Measurements from ENCODE around the gene PIK3CD. TPM values are rescaled to one million over a fixed set of nuclear protein-coding genes. Genes with fewer than 3 reads are reported as not detected.

PIK3CD gene
- total RNA-seq, 2 donors from 2014 or later: 12.4 to 18.7 TPM

DNA sequence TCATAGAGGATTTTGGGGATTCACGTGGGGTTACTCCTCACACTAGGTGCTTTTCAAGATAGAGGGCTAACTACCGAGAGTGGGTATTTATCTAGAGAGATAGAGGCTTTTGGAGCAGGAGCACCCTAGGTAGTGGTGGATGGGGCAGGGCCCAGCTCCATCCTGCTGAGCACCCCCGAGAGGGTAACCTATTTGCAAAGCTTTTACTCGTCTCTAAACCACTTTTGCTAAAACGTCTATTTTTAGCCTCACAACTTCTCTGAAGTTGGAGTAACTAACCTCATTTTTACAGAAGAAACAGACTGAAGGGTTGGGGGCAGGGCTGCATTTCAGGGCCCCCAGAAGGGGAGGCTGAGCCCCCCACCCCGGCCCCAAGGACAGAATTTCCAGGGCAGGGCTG lies 12.3 kb upstream of the PIK3CD start:
- H3K36me3 ChIP-seq: no peaks in the 10 kb centered on the region
- H3K27ac ChIP-seq: no peak overlapping the region
- no peaks in the 10 kb centered on the region for H3K27me3 ChIP-seq (replicated peaks; ENCODE audit: insufficient read depth)
- no peak for ATAC-seq (ENCODE audit: insufficient number of reproducible peaks, low FRiP score, low read depth)
- H3K9me3 ChIP-seq: no peaks in the 10 kb centered on the region
- H3K4me1 ChIP-seq (ENCODE audit: control insufficient read depth in 1 of 2, low read depth in 2 of 2): no peaks in the 10 kb centered on the region
- no peak overlapping the region for H3K4me3 ChIP-seq
- TF ChIP-seq, protein P1, sequence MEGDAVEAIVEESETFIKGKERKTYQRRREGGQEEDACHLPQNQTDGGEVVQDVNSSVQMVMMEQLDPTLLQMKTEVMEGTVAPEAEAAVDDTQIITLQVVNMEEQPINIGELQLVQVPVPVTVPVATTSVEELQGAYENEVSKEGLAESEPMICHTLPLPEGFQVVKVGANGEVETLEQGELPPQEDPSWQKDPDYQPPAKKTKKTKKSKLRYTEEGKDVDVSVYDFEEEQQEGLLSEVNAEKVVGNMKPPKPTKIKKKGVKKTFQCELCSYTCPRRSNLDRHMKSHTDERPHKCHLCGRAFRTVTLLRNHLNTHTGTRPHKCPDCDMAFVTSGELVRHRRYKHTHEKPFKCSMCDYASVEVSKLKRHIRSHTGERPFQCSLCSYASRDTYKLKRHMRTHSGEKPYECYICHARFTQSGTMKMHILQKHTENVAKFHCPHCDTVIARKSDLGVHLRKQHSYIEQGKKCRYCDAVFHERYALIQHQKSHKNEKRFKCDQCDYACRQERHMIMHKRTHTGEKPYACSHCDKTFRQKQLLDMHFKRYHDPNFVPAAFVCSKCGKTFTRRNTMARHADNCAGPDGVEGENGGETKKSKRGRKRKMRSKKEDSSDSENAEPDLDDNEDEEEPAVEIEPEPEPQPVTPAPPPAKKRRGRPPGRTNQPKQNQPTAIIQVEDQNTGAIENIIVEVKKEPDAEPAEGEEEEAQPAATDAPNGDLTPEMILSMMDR (IDR thresholded peaks at IDR 0.05): no peak
- DNase-seq (ENCODE audit: low spot score): no peak

DNA sequence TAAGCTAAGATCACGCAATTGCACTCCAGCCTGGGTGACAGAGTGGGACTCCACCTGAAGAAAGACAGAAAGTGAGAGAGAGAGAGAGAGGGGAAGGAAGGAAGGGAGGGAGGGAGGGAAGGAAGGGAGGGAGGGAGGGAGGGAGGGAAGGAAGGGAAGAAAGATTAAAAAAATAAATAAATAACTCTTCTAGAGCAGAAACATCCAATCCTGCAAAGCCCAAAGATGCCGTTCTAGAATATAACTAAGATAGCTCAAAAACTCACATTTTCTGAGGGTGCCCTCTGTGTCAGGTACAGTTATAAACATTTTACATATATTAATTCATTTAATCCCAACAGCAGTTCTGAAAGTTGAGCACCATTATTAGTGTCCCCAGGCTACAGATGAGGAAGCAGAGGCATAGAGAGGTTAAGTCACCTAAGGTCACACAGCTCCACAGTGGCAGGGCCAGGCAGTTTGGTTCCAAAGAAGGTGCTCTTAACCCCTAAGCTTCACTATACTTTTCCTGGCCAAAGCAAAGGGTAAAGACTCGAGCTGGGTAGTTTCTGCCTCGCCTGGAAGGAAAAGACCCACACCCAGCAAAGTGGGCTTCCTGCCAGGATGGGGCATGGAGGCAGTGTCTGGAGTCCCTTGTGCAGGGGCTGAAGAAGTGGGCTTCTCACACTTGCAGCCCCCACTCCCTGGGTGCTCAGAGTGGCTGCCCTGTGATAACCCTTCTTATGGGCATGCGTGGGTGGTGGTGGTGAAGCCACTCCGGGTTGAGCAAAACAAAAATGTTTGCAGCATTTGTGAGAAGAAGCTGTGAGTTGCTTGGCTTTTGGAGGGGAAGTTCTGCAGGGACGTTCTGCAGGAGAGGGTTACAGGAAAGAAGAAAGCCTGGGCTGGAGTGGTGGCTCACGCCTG lies 7.9 kb upstream of the PIK3CD start:
- no peaks in the 10 kb centered on the region for H3K9me3 ChIP-seq
- no peak overlapping the region for H3K4me3 ChIP-seq
- H3K4me1 ChIP-seq (ENCODE audit: control insufficient read depth in 1 of 2, low read depth in 2 of 2): no peaks in the 10 kb centered on the region
- H3K36me3 ChIP-seq: no peaks in the 10 kb centered on the region
- TF ChIP-seq, protein P1 (IDR thresholded peaks at IDR 0.05): no peak
- no peak for ATAC-seq (ENCODE audit: insufficient number of reproducible peaks, low FRiP score, low read depth)
- H3K27ac ChIP-seq: no peak overlapping the region
- H3K27me3 ChIP-seq (replicated peaks; ENCODE audit: insufficient read depth): no peaks in the 10 kb centered on the region
- no peak for DNase-seq (ENCODE audit: low spot score)

DNA sequence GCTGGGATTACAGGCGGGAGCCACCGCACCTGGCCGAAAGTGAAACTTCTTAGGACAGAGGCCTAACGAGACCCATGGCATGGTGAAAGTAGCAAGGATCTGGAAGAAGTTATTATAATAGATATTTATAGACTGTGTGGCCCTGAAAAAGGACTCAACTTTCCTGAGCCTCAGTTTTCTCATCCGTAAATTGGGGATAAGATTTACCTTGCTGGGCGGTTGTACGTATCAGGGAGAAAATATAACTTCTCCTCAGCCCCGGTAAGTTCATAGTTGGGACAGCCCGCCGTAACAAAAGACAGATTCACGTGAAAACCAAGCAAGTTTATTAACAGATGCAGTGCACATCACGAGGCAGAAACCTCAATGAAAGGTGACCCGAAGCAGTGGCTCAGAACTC lies 5.5 kb upstream of the PIK3CD start:
- ATAC-seq (ENCODE audit: insufficient number of reproducible peaks, low FRiP score, low read depth): no peak
- no peaks in the 10 kb centered on the region for H3K36me3 ChIP-seq
- H3K27ac ChIP-seq: no peak overlapping the region
- H3K4me1 ChIP-seq (ENCODE audit: control insufficient read depth in 1 of 2, low read depth in 2 of 2): peaks cover 0 to under 1% of the 10 kb centered on the region in 2 donors
- DNase-seq (ENCODE audit: low spot score): no peak
- H3K9me3 ChIP-seq: no peaks in the 10 kb centered on the region
- H3K4me3 ChIP-seq: no peak overlapping the region
- H3K27me3 ChIP-seq (replicated peaks; ENCODE audit: insufficient read depth): no peaks in the 10 kb centered on the region
- TF ChIP-seq, protein P1 (IDR thresholded peaks at IDR 0.05): no peak

DNA sequence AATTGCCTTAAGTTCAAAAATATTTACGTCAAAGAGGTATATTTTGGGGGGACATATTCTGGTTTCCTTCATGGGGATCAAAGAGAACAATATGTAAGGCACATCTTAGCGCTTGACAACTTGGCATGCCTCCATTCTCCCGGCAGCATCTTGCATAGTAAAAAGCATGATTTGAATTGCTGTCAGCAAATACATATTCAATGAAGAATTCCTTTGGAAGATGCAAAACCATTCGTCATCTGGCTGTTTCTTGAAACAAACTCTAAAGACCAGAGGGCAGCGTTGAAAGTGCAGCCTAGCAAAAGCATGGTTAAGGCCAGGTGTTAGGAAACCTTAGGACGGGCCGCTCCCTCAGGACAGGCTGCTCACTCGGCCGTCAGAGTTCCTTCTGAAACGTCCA lies 3.4 kb upstream of the PIK3CD start:
- Histone ChIP-seq H3K4me1 (ENCODE audit: control insufficient read depth in 1 of 2, low read depth in 2 of 2) (peaks cover 3 to 17% of the 10 kb centered on the region in 2 donors), H3K4me3 (no peak overlapping the region), H3K27me3 (replicated peaks; ENCODE audit: insufficient read depth) (no peaks in the 10 kb centered on the region), H3K9me3 (no peaks in the 10 kb centered on the region), H3K36me3 (no peaks in the 10 kb centered on the region), H3K27ac (no peak overlapping the region)
- DNase-seq (ENCODE audit: low spot score) (no peak), ATAC-seq (ENCODE audit: insufficient number of reproducible peaks, low FRiP score, low read depth) (no peak)
- TF ChIP-seq, protein P1 (IDR thresholded peaks at IDR 0.05): no peak

DNA sequence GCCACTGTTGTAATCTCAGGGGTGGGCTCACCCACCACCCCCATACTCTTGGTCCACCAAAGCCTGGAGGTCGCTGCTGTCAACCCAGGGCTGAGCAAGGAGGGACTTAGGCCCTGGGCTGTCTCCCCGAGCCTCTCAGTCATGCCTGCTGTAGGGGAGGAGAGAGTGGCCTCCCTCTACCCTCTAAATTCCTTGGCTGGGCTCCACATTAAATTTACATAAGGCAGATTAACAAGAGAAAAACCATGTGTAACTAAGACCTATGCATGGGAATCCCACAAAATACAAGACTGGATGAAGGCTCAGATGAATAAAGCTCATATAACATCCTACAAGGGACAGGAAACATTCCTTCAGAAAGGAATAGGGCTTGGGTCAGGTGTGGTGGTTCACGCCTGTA lies 1.8 kb upstream of the PIK3CD start:
- Histone ChIP-seq H3K4me1 (ENCODE audit: control insufficient read depth in 1 of 2, low read depth in 2 of 2) (peaks cover 3 to 17% of the 10 kb centered on the region in 2 donors), H3K9me3 (no peaks in the 10 kb centered on the region), H3K4me3 (no peak overlapping the region), H3K27ac (no peak overlapping the region), H3K27me3 (replicated peaks; ENCODE audit: insufficient read depth) (no peaks in the 10 kb centered on the region), H3K36me3 (no peaks in the 10 kb centered on the region)
- no peak for ATAC-seq (ENCODE audit: insufficient number of reproducible peaks, low FRiP score, low read depth)
- DNase-seq (ENCODE audit: low spot score): no peak
- TF ChIP-seq, protein P1 (IDR thresholded peaks at IDR 0.05): no peak

Measured in thoracic aorta (tissue), 2 donors.